MV-4-11 (cell line): ENCODE data around the gene PLXNA1.

ENCODE experiments used
- DNase-seq: peaks from one replicate; lab custom pipeline; 2025; lab: John Stamatoyannopoulos, UW

PLXNA1 gene

GRCh38 chr3:127002195-127003174, 19.6 kb downstream of the PLXNA1 start:
- no peak for DNase-seq

- no peak for DNase-seq
These were observed 20.2 kb downstream of the PLXNA1 start for GRCh38 chr3:127003175-127003555.

- no peak for DNase-seq
These were observed 20.8 kb downstream of the PLXNA1 start for GRCh38 chr3:127003601-127004280.

- DNase-seq, result no peak
These were observed 21.9 kb downstream of the PLXNA1 start for GRCh38 chr3:127004641-127005397.

GRCh38 chr3:127005864-127006500, 23.1 kb downstream of the PLXNA1 start:
- no peak for DNase-seq

GRCh38 chr3:127006781-127007436, 24.0 kb downstream of the PLXNA1 start:
- DNase-seq, result no peak

- DNase-seq, result no peak
These were observed 25.3 kb downstream of the PLXNA1 start for GRCh38 chr3:127008236-127008635.

- no peak for DNase-seq
These were observed 26.6 kb downstream of the PLXNA1 start for GRCh38 chr3:127009531-127009930.

GRCh38 chr3:127011270-127011992, 28.5 kb downstream of the PLXNA1 start:
- DNase-seq, result no peak

GRCh38 chr3:127012091-127012490, 29.2 kb downstream of the PLXNA1 start:
- no peak for DNase-seq

GRCh38 chr3:127013181-127013580, 30.3 kb downstream of the PLXNA1 start:
- no peak for DNase-seq

- peak; percentile 49 for DNase-seq
These were observed 31.0 kb downstream of the PLXNA1 start for GRCh38 chr3:127013758-127014535.

- no peak for DNase-seq
These were observed 31.8 kb downstream of the PLXNA1 start for GRCh38 chr3:127014536-127015281.

- DNase-seq, result no peak
These were observed 32.5 kb downstream of the PLXNA1 start for GRCh38 chr3:127015282-127016042.

- DNase-seq, result no peak
These were observed 33.1 kb downstream of the PLXNA1 start for GRCh38 chr3:127016043-127016343.

GRCh38 chr3:127016461-127016860, 33.5 kb downstream of the PLXNA1 start:
- no peak for DNase-seq

GRCh38 chr3:127017229-127017628, 34.3 kb downstream of the PLXNA1 start:
- DNase-seq, result no peak

- DNase-seq, result no peak
These were observed 34.9 kb downstream of the PLXNA1 start for GRCh38 chr3:127017781-127018180.
